Thyroid gland (tissue), 4 donors: ENCODE measurements around the gene OTUD5. TPM values are rescaled to one million over a fixed set of nuclear protein-coding genes. Genes with fewer than 3 reads are reported as not detected.

Source experiments
- DNase-seq, 2 donors: peaks; one replicate each; pipeline ENCODE4 v3.0.0-alpha.2; 2019
- H3K27ac ChIP-seq, 3 donors: fragments of 200-600 bp; sonication (generic); 1 replicate in 2 of 3; 2 replicates in 1 of 3; pipeline ENCODE4 v1.5.1; 2016 to 2019; ENCODE audit warnings: mild to moderate bottlenecking in 1 of 3, moderate library complexity in 1 of 3
- H3K27me3 ChIP-seq: fragments of 200-600 bp; sonication (generic); one replicate; pipeline ENCODE4 v1.5.1; 2019
- H3K36me3 ChIP-seq, 2 donors: fragments of 200-600 bp; sonication (generic); one replicate each; pipeline ENCODE4 v1.5.1; 2016 to 2019
- H3K4me1 ChIP-seq, 2 donors: fragments of 200-600 bp; sonication (generic); one replicate each; pipeline ENCODE4 v1.5.1; 2017 to 2019
- H3K4me3 ChIP-seq, 3 donors: fragments of 200-600 bp; sonication (generic); replicated peaks in 1 of 3; 1 replicate in 2 of 3; 2 replicates in 1 of 3; pipeline ENCODE4 v1.5.1; 2016; ENCODE audit warnings: mild to moderate bottlenecking in 1 of 3
- H3K9me3 ChIP-seq: fragments of 200-600 bp; sonication (generic); one replicate; pipeline ENCODE4 v1.5.1; 2017
- POLR2A ChIP-seq, 2 donors: fragments of 450-650 bp; IDR thresholded peaks; one replicate each; pipeline ENCODE4 v1.6.1; 2017; ENCODE audit warnings: antibody characterized with exemption in 2 of 2, mild to moderate bottlenecking in 2 of 2, moderate library complexity in 1 of 2
- WGBS, 2 donors: methylation state at CpG; one replicate each; pipeline ENCODE4 v1.1.5; 2017; 5-methylcytosine and 5-hydroxymethylcytosine counted together
- intact Hi-C: fragments of 100-400 bp; cut with DNase I; formaldehyde crosslinking; loops from one replicate; pipeline ENCODE4 v1.15.1; 2023
- total RNA-seq, 4 donors: library from RNA; depleted of rRNA; stranded (reverse); fragments of >200 nt; gene quantifications; one replicate each; pipeline ENCODE4 v1.2.3, GENCODE V29; 2016
- TF ChIP-seq, protein P1 (sequence below), 6 experiments: fragments of 200-600 bp in 3 of 6; fragments of 450-650 bp in 3 of 6; sonication (generic) in 3 of 6; IDR thresholded peaks; one replicate each; pipeline ENCODE4 v1.5.1; 2016 to 2019; ENCODE audit warnings: antibody characterized with exemption in 6 of 6, mild to moderate bottlenecking in 2 of 6, inconsistent platforms in 1 of 6, moderate library complexity in 1 of 6

Gene OTUD5
- total RNA-seq, 4 donors from 2014 or later = 33.9 to 52.4 (median 43.3) TPM

GRCh38 chrX:48999030-48999429 is 41.6 kb upstream of the OTUD5 start:
- DNase-seq = no peak

DNA sequence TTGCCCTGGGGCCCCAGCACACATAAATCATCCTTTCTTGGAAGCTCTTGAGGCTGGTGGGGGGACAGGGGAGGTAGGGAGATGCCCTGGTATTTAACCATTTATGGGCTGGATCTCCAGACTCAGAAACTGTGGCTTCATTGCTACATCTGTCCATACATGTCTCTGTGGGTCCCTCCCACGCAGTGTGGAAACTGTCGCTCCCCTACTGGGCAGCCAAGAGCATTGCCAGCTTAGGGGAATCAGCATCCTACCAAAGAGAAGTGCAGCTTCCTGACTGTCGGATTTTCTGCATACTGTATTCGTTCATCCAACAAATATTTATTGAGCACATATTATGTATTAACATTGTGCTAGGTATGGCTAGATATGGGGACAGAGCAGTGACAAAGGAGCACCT is 41.0 kb upstream of the OTUD5 start:
- Histone ChIP-seq H3K4me1 (peaks cover 0 to 6% of the 10 kb centered on the region in 2 donors), H3K27me3 (no peaks in the 10 kb centered on the region), H3K36me3 (no peaks in the 10 kb centered on the region), H3K4me3 (no peak overlapping the region), H3K9me3 (no peaks in the 10 kb centered on the region), H3K27ac (no peak overlapping the region)
- 90 to 100% methylated on average over 3 to 4 of the region's 4 CpGs for WGBS, 2 donors
- intact Hi-C loops = no loop called here
- DNase-seq = no peak
- TF ChIP-seq POLR2A (IDR thresholded peaks at IDR 0.05) = no peak
- TF ChIP-seq, protein P1, sequence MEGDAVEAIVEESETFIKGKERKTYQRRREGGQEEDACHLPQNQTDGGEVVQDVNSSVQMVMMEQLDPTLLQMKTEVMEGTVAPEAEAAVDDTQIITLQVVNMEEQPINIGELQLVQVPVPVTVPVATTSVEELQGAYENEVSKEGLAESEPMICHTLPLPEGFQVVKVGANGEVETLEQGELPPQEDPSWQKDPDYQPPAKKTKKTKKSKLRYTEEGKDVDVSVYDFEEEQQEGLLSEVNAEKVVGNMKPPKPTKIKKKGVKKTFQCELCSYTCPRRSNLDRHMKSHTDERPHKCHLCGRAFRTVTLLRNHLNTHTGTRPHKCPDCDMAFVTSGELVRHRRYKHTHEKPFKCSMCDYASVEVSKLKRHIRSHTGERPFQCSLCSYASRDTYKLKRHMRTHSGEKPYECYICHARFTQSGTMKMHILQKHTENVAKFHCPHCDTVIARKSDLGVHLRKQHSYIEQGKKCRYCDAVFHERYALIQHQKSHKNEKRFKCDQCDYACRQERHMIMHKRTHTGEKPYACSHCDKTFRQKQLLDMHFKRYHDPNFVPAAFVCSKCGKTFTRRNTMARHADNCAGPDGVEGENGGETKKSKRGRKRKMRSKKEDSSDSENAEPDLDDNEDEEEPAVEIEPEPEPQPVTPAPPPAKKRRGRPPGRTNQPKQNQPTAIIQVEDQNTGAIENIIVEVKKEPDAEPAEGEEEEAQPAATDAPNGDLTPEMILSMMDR (IDR thresholded peaks at IDR 0.05) = no peak

More at GRCh38 chrX:48999030-48999429, 41.6 kb upstream of the OTUD5 start:
- Histone ChIP-seq H3K27ac (no peak overlapping the region), H3K36me3 (no peaks in the 10 kb centered on the region), H3K9me3 (no peaks in the 10 kb centered on the region), H3K4me3 (no peak overlapping the region), H3K27me3 (no peaks in the 10 kb centered on the region), H3K4me1 (peaks cover 0 to 6% of the 10 kb centered on the region in 2 donors)
- 96 to 99% methylated on average over 4 of the region's 5 CpGs for WGBS, 2 donors
- no peak for TF ChIP-seq POLR2A (IDR thresholded peaks at IDR 0.05)
- intact Hi-C loops = no loop called here

- no peak for DNase-seq
- H3K36me3 ChIP-seq = no peaks in the 10 kb centered on the region
- H3K4me3 ChIP-seq = no peak overlapping the region
- 100% methylated on average over 1 of the region's 1 CpG for WGBS, 2 donors
- intact Hi-C loops = no loop called here
- TF ChIP-seq POLR2A (IDR thresholded peaks at IDR 0.05) = no peak
- TF ChIP-seq, protein P1 (IDR thresholded peaks at IDR 0.05) = no peak
- H3K9me3 ChIP-seq = no peaks in the 10 kb centered on the region
- H3K4me1 ChIP-seq = peaks cover 0 to 6% of the 10 kb centered on the region in 2 donors
- no peaks in the 10 kb centered on the region for H3K27me3 ChIP-seq
- H3K27ac ChIP-seq = no peak overlapping the region
These were observed 40.5 kb upstream of the OTUD5 start for GRCh38 chrX:48997865-48998264.

GRCh38 chrX:48997455-48997854 is 40.0 kb upstream of the OTUD5 start:
- 90 to 94% methylated on average over 3 of the region's 3 CpGs for WGBS, 2 donors
- intact Hi-C loops = no loop called here
- Histone ChIP-seq H3K27ac (no peak overlapping the region), H3K4me3 (no peak overlapping the region), H3K36me3 (no peaks in the 10 kb centered on the region), H3K9me3 (no peaks in the 10 kb centered on the region), H3K4me1 (peaks cover 0 to 6% of the 10 kb centered on the region in 2 donors), H3K27me3 (no peaks in the 10 kb centered on the region)
- no peak for TF ChIP-seq POLR2A (IDR thresholded peaks at IDR 0.05)
- TF ChIP-seq, protein P1 (IDR thresholded peaks at IDR 0.05) = no peak
- DNase-seq = no peak

- Histone ChIP-seq H3K9me3 (no peaks in the 10 kb centered on the region), H3K4me1 (peaks cover 0 to 6% of the 10 kb centered on the region in 2 donors), H3K36me3 (no peaks in the 10 kb centered on the region), H3K4me3 (no peak overlapping the region), H3K27ac (no peak overlapping the region), H3K27me3 (no peaks in the 10 kb centered on the region)
- intact Hi-C loops = no loop called here
- TF ChIP-seq, protein P1 (IDR thresholded peaks at IDR 0.05) = no peak
- TF ChIP-seq POLR2A (IDR thresholded peaks at IDR 0.05) = no peak
- DNase-seq = no peak
- 61 to 81% methylated on average over 3 to 5 of the region's 6 CpGs for WGBS, 2 donors
These were observed 39.6 kb upstream of the OTUD5 start for GRCh38 chrX:48996969-48997368.

- Histone ChIP-seq H3K27me3 (no peaks in the 10 kb centered on the region), H3K4me1 (no peaks in the 10 kb centered on the region), H3K36me3 (no peaks in the 10 kb centered on the region), H3K4me3 (no peak overlapping the region), H3K27ac (no peak overlapping the region), H3K9me3 (no peaks in the 10 kb centered on the region)
- intact Hi-C loops = no loop called here
- TF ChIP-seq, protein P1 (IDR thresholded peaks at IDR 0.05) = no peak
- no peak for TF ChIP-seq POLR2A (IDR thresholded peaks at IDR 0.05)
- no peak for DNase-seq
These were observed 34.9 kb upstream of the OTUD5 start for GRCh38 chrX:48992341-48992740.
